ENCODE results near the gene EPHA6.

DNA sequence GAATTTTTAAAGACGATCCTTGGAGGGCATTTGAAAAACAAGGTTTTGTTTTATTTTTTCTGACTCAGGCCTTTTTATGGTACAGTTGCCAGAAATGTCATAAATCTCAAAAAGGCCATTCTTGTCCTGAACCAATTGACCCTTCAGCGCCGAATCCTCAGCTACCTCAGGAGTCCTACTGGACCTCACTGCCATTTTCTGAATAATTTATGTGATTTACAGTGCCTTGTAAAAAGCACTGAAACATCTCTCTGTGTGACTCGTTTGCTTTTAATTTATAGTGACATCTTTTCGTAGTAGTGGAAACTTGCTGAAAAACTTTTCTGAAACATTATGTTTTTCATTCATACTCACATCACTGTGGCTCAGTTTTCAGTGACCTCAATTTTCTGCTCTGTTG, 878.0 kb downstream of the EPHA6 start:
- TF ChIP-seq, protein P1, sequence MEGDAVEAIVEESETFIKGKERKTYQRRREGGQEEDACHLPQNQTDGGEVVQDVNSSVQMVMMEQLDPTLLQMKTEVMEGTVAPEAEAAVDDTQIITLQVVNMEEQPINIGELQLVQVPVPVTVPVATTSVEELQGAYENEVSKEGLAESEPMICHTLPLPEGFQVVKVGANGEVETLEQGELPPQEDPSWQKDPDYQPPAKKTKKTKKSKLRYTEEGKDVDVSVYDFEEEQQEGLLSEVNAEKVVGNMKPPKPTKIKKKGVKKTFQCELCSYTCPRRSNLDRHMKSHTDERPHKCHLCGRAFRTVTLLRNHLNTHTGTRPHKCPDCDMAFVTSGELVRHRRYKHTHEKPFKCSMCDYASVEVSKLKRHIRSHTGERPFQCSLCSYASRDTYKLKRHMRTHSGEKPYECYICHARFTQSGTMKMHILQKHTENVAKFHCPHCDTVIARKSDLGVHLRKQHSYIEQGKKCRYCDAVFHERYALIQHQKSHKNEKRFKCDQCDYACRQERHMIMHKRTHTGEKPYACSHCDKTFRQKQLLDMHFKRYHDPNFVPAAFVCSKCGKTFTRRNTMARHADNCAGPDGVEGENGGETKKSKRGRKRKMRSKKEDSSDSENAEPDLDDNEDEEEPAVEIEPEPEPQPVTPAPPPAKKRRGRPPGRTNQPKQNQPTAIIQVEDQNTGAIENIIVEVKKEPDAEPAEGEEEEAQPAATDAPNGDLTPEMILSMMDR (conservative IDR thresholded peaks at IDR 0.05), result no peak
- TF ChIP-seq EZH2 (IDR thresholded peaks at IDR 0.05; ENCODE audit: low read depth), result no peak
